GM23338 (cell line): ENCODE measurements around the gene KRTAP4-12. TPM values are rescaled to one million over a fixed set of nuclear protein-coding genes. Genes with fewer than 3 reads are reported as not detected.
"Not testable (repeated sequence)": the region's sequence is repeated elsewhere in the genome, so short reads cannot be mapped to it uniquely, and the experiment has no call there.

Experiments used
- ATAC-seq: fragments of 200-7000 bp; cut with Tn5 transposase; 3 replicates; pipeline ENCODE4 v1.9.1; 2020
- DNase-seq: peaks from one replicate; pipeline ENCODE4 v3.0.0-alpha.2; 2015; ENCODE audit warnings: low spot score
- H2AFZ ChIP-seq: fragments of 200-600 bp; sonication (generic); 2 replicates; pipeline ENCODE4 v1.8.0; 2016; ENCODE audit warnings: antibody characterized with exemption, mild to moderate bottlenecking, moderate library complexity
- H3F3A ChIP-seq: fragments of 200-600 bp; sonication (generic); replicated peaks from 2 replicates; pipeline ENCODE4 v1.8.0; 2017; ENCODE audit warnings: antibody characterized with exemption, mixed run types, low read depth
- H3K27ac ChIP-seq: fragments of 200-600 bp; sonication (generic); 2 replicates; pipeline ENCODE4 v1.6.1; 2016; ENCODE audit warnings: low read depth
- H3K27me3 ChIP-seq: fragments of 200-600 bp; sonication (generic); 2 replicates; pipeline ENCODE4 v1.8.0; 2016; ENCODE audit warnings: mild to moderate bottlenecking, mixed run types, moderate library complexity; ENCODE audit not compliant: insufficient read depth
- H3K36me3 ChIP-seq: fragments of 200-600 bp; sonication (generic); 2 replicates; pipeline ENCODE4 v1.8.0; 2016; ENCODE audit warnings: mild to moderate bottlenecking; ENCODE audit not compliant: insufficient read depth
- H3K4me1 ChIP-seq: fragments of 200-600 bp; sonication (generic); 2 replicates; pipeline ENCODE4 v1.8.0; 2016; ENCODE audit warnings: mild to moderate bottlenecking, moderate library complexity; ENCODE audit not compliant: insufficient read depth
- H3K4me2 ChIP-seq: fragments of 200-600 bp; sonication (generic); 2 replicates; pipeline ENCODE4 v1.7.1; 2017; ENCODE audit warnings: mixed run types
- H3K4me3 ChIP-seq: fragments of 200-600 bp; sonication (generic); 2 replicates; pipeline ENCODE4 v1.6.1; 2016; ENCODE audit warnings: mixed run types
- H3K79me2 ChIP-seq: fragments of 200-600 bp; sonication (generic); replicated peaks from 2 replicates; pipeline ENCODE4 v1.8.0; 2017; ENCODE audit warnings: mild to moderate bottlenecking; ENCODE audit not compliant: insufficient read depth
- H3K9me2 ChIP-seq: fragments of 200-600 bp; sonication (generic); 2 replicates; pipeline ENCODE4 v1.8.0; 2017; ENCODE audit not compliant: insufficient read depth
- H4K20me1 ChIP-seq: fragments of 200-600 bp; sonication (generic); replicated peaks from 2 replicates; pipeline ENCODE4 v1.8.0; 2017; ENCODE audit warnings: mild to moderate bottlenecking; ENCODE audit not compliant: insufficient read depth
- H3K27ac Mint-ChIP-seq: 2 replicates; pipeline ENCODE4 v1.8.0; 2020; ENCODE audit warnings: inconsistent platforms, mild to moderate bottlenecking, moderate library complexity, mixed read lengths
- H3K27me3 Mint-ChIP-seq: 3 replicates; pipeline ENCODE4 v1.8.0; 2022; ENCODE audit warnings: low read depth, mild to moderate bottlenecking, moderate library complexity, mixed read lengths, inconsistent platforms; ENCODE audit not compliant: insufficient read depth, poor library complexity
- H3K36me3 Mint-ChIP-seq: 3 replicates; pipeline ENCODE4 v1.8.0; 2021; ENCODE audit warnings: low read depth, mild to moderate bottlenecking, inconsistent platforms, moderate library complexity, mixed read lengths
- H3K4me1 Mint-ChIP-seq: 3 replicates; pipeline ENCODE4 v1.8.0; 2020; ENCODE audit warnings: mild to moderate bottlenecking, inconsistent platforms, mixed read lengths
- H3K4me3 Mint-ChIP-seq: 3 replicates; pipeline ENCODE4 v1.8.0; 2021; ENCODE audit warnings: moderate library complexity, mild to moderate bottlenecking, inconsistent platforms, mixed read lengths
- H3K9me3 Mint-ChIP-seq: 3 replicates; pipeline ENCODE4 v1.8.0; 2020; ENCODE audit warnings: moderate library complexity, mild to moderate bottlenecking, inconsistent platforms, mixed read lengths
- CREB1 ChIP-seq: fragments of 250-450 bp; sonication (Bioruptor Pico); IDR thresholded peaks from 2 replicates; pipeline ENCODE4 v1.5.0; 2020; ENCODE audit warnings: low read depth, mild to moderate bottlenecking, moderate library complexity
- CTCF ChIP-seq, 2 experiments: fragments of 200-600 bp in 1 of 2; sonication (generic) in 1 of 2; conservative IDR thresholded peaks; 2 replicates each; pipeline versions ENCODE4 v1.5.1 to v1.6.1; 2016 to 2017; ENCODE audit warnings: antibody characterized with exemption in 2 of 2, low read depth in 2 of 2, mild to moderate bottlenecking in 2 of 2, moderate library complexity in 1 of 2
- ETS1 ChIP-seq: IDR thresholded peaks from 2 replicates; pipeline ENCODE4 v1.6.1; 2016; ENCODE audit warnings: antibody characterized with exemption
- EZH2 ChIP-seq: fragments of 200-600 bp; sonication (generic); IDR thresholded peaks from one replicate; pipeline ENCODE4 v1.8.0; 2017; ENCODE audit warnings: antibody characterized with exemption, mild to moderate bottlenecking, low read depth; ENCODE audit not compliant: unreplicated experiment
- EZH2phosphoT487 ChIP-seq: fragments of 200-600 bp; sonication (generic); IDR thresholded peaks from one replicate; pipeline ENCODE4 v1.8.1; 2018; ENCODE audit warnings: antibody characterized with exemption; ENCODE audit not compliant: unreplicated experiment
- JUNB ChIP-seq: IDR thresholded peaks from one replicate; pipeline ENCODE4 v1.6.1; 2016; ENCODE audit warnings: antibody characterized with exemption; ENCODE audit not compliant: unreplicated experiment
- NANOG ChIP-seq: IDR thresholded peaks from 2 replicates; pipeline ENCODE4 v1.6.1; 2016; ENCODE audit warnings: antibody characterized with exemption, borderline replicate concordance
- POLR2AphosphoS5 ChIP-seq: IDR thresholded peaks from 2 replicates; pipeline ENCODE4 v1.6.1; 2016; ENCODE audit warnings: antibody characterized with exemption, low read depth
- STAT1 ChIP-seq: IDR thresholded peaks from one replicate; pipeline ENCODE4 v1.6.1; 2016; ENCODE audit warnings: antibody characterized with exemption; ENCODE audit not compliant: unreplicated experiment
- ZNF114 ChIP-seq: fragments of 250-450 bp; sonication (Bioruptor Pico); IDR thresholded peaks from 2 replicates; pipeline ENCODE4 v1.5.0; 2020; ENCODE audit warnings: mild to moderate bottlenecking, moderate library complexity
- ZNF331 ChIP-seq: fragments of 250-450 bp; sonication (Bioruptor Pico); IDR thresholded peaks from 2 replicates; pipeline ENCODE4 v1.5.0; 2020; ENCODE audit warnings: low read depth, mild to moderate bottlenecking, moderate library complexity
- ZNF462 ChIP-seq: fragments of 250-450 bp; sonication (Bioruptor Pico); IDR thresholded peaks from 2 replicates; pipeline ENCODE4 v1.5.0; 2020; ENCODE audit warnings: mild to moderate bottlenecking, moderate library complexity
- long read RNA-seq: library from polyadenylated mRNA; unstranded; transcript quantifications from one replicate; pipeline ENCODE4 v2.0.0, GENCODE V29; 2020; ENCODE audit not compliant: unreplicated experiment
- polyA plus RNA-seq: library from polyadenylated mRNA; unstranded; fragments of >200 nt; fragmentation: Nextera tagmentation; extraction: Ambion mirVana; gene quantifications from 2 replicates; pipeline ENCODE4 v1.2.1, GENCODE V29; 2016
- total RNA-seq: library from RNA; depleted of rRNA; stranded (reverse); fragments of >200 nt; shearing (Covaris generic); gene quantifications from 2 replicates; pipeline ENCODE4 v1.2.3, GENCODE V29; 2014; rRNA removed

The KRTAP4-12 gene
- total RNA-seq (not detected in 2 replicates), polyA plus RNA-seq (not detected in 2 replicates)
- long read RNA-seq = 0 reads

GRCh38 chr17:41123991-41124371 is at the start of gene KRTAP4-12:
TSS of gene KRTAP4-12 (minus strand) at chr17:41124182. CDS start at chr17:41124122, 60 bp downstream.
- H3K36me3 Mint-ChIP-seq, H3K27ac Mint-ChIP-seq, ATAC-seq: not testable (repeated sequence)

GRCh38 chr17:41171886-41172285 is 47.9 kb upstream of the KRTAP4-12 start:
- TF ChIP-seq ZNF462 (CRISPR knock-in tag) = no peak
- TF ChIP-seq CTCF (conservative IDR thresholded peaks at IDR 0.05; ENCODE audit: low read depth in 2 of 2) = no peak
- no peak for TF ChIP-seq JUNB
- no peak for TF ChIP-seq EZH2
- no peak for TF ChIP-seq EZH2phosphoT487
- no peak for TF ChIP-seq ZNF114
- TF ChIP-seq STAT1 = no peak
- no peak for TF ChIP-seq CREB1 (CRISPR knock-in tag)
- no peak for TF ChIP-seq NANOG
- TF ChIP-seq POLR2AphosphoS5 = no peak
- no peak for TF ChIP-seq ZNF331 (CRISPR knock-in tag)
- TF ChIP-seq ETS1 = no peak
- H3K4me1 ChIP-seq = no peaks in the 10 kb centered on the region
- H3K4me3 ChIP-seq = no peak overlapping the region
- ATAC-seq = no peak
- no peaks in the 10 kb centered on the region for H3F3A ChIP-seq
- H3K36me3 ChIP-seq = no peaks in the 10 kb centered on the region
- H3K79me2 ChIP-seq = no peaks in the 10 kb centered on the region
- Mint-ChIP-seq H3K27me3 (peaks cover 2% of the 10 kb centered on the region), H3K4me3 (no peak overlapping the region), H3K36me3 (no peaks in the 10 kb centered on the region), H3K9me3 (no peaks in the 10 kb centered on the region; the same call in 2 of the 3 replicates), H3K4me1 (peaks cover 2% of the 10 kb centered on the region; the same call in 1 of the 3 replicates), H3K27ac (no peak overlapping the region)
- 0 out of 2 replicates have a peak overlapping the region, but pooled peaks have one; percentile 65 for H2AFZ ChIP-seq
- no peak overlapping the region for H3K4me2 ChIP-seq
- H3K27me3 ChIP-seq = no peaks in the 10 kb centered on the region
- H3K27ac ChIP-seq = no peak overlapping the region
- no peaks in the 10 kb centered on the region; the same call in 1 of the 2 replicates for H4K20me1 ChIP-seq
- H3K9me2 ChIP-seq = no peaks in the 10 kb centered on the region
- DNase-seq = no peak

More at GRCh38 chr17:41123991-41124371, at the start of gene KRTAP4-12:
- not testable (repeated sequence) for H3K9me3 Mint-ChIP-seq, H3K79me2 ChIP-seq, H3K27me3 ChIP-seq, H3K4me1 Mint-ChIP-seq, H3K9me2 ChIP-seq, H3K36me3 ChIP-seq, H3K4me1 ChIP-seq, H3F3A ChIP-seq, DNase-seq, H3K4me3 ChIP-seq, H3K27me3 Mint-ChIP-seq, H3K4me2 ChIP-seq, H2AFZ ChIP-seq, H4K20me1 ChIP-seq, H3K27ac ChIP-seq, H3K4me3 Mint-ChIP-seq
